GM21528 (cell line): Measurements from ENCODE around the gene IQCN.

Source experiments
- ATAC-seq: cut with Tn5 transposase; IDR thresholded peaks from one replicate; pipeline ENCODE4 v1.9.1; 2021; ENCODE audit warnings: mild to moderate bottlenecking, moderate library complexity; ENCODE audit not compliant: unreplicated experiment, low FRiP score

Gene IQCN

GRCh38 chr19:18274219-18274780 lies at the start of gene IQCN:
IQCN (minus strand) TSS chr19:18274452; CDS start chr19:18269478, 4,974 bp downstream.
- ATAC-seq: no peak

- ATAC-seq: peak; percentile 88
Measured at GRCh38 chr19:18322759-18323460, 48.7 kb upstream of the IQCN start, which contains the start of gene LSM4. LSM4 (minus strand) TSS chr19:18323076; CDS start chr19:18323020, 56 bp downstream.

DNA sequence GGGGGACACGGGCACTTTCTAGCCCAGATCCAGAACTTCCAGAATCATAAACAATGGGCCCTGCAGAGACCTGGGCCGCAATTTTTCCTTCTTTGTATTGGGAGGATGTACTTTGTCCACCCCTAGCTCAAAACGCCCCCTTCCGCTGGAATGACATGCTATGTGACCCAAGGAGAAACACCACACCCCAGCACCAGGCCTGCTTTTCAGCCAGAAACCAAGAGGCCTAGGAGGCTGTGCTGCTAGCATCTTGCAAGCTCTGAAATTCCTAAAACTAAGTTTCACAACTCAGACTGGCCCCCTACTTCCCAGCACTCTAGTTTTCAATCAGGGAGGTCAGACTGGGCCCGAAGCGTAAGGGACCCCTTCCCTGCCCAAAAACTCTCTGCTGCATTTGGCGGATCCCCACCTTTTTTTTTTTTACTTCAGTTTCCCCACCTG lies 48.1 kb upstream of the IQCN start:
- no peak for ATAC-seq

DNA sequence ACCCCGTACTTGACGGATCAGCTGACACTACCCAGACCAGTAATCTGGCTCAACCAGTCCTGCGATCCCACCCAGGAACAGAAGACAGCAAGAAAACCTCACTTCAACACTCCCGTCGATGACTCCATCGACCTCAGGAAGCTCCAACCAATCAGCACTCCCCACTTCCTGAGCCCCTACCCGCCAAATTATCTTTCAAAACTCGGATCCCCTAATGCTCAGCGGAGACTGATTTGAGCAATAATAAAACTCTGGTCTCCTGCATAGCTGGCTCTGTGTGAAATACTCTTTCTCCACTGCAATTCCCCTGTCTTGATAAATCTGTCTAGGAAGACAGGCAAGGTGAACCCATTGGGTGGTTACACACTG lies 47.5 kb upstream of the IQCN start:
- ATAC-seq: no peak

DNA sequence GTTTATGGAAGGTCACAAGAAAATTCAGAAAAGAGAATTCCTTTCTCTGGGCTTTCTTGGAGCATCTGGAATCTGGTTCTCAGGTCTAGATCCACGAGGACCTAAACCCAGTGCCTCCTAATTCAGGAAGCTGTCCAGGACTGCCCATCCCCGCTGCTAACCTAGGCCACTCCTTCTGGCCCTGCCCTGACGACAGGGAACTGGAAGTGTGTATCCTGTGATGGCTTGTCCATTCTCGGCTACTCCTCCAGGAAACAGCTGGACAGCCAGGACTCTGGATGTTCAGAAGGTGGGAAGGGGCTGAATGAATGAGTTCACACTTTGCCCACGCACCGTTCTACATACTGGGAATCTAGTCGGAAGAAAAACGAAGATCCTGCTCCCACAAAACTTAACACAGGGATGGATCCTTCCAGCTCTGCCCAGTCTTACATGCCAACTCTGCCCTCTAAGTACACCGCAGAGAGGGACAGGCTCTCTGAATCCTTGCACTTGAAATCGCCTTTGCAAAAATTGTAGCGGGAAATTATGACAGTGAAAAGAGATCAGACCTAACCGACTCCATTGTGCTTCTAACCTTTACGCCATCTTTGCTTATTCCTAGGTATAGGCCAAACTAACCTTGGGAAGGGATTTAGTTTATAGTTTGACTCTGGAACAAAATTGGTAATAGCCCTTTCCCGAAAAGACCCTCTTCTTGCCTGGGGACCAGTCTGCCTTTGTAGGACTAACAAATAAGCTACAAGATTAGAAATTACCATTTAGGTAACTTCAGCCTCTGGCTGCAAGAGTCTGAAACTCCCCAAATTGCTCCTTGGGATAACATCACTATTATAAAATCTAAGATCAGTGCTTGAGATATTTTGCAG lies 46.8 kb upstream of the IQCN start:
- ATAC-seq: no peak

- no peak for ATAC-seq
Measured at GRCh38 chr19:18319591-18320135, 45.4 kb upstream of the IQCN start.

GRCh38 chr19:18317961-18318800 lies 43.9 kb upstream of the IQCN start:
- ATAC-seq: no peak

GRCh38 chr19:18313398-18313797 lies 39.1 kb upstream of the IQCN start:
- no peak for ATAC-seq

DNA sequence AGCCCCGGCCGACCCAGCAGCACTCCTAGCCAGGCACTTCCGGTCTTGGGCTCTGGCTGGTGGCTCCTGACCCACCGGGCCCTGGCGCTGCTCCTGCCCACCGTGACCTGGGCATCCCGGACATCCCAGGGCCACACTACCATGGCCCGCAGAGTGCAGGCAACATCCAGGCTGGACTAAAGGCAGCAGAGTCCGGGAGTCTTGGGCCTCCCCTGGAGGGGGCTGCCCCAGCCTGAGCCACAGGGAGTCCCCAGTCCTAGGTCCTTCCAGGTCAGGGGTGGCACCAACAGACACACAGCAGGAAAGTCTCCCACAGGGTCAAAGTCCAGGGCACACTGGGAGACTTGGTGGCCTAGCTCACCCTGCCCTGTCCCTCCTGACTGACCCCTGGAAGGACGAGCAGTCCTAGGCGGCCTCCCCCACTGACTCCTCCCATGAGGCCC lies 37.9 kb upstream of the IQCN start:
- no peak for ATAC-seq

DNA sequence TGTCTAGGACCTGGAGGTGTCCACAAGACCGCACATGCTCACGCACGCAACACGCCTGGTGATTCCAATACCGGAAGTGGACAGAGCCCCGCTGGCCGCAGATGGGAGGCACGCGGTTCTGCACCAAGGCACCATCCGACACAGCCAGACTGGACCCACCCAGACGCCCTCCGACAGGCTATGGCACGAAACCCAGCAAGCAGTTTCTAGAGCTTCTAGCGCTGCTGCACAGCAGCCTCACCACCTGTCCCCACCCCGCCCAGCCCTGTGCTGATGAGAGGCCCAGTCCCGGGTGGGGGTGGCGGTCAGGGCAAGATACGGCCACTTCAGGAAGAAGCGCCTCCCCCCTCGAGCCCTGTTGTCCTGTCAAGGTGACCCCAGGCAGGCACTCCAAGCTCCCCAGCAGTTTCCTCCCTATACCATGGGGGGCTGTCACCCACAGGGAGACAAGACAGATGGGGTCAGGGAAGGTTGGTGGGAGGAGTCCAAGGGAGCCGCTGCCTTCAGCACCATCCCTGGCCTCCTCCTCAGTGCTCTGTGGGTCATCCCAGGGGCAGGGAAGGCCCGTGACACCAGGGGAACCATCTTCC lies 37.3 kb upstream of the IQCN start:
- no peak for ATAC-seq

- ATAC-seq: no peak
Measured at GRCh38 chr19:18310966-18311365, 36.7 kb upstream of the IQCN start.

DNA sequence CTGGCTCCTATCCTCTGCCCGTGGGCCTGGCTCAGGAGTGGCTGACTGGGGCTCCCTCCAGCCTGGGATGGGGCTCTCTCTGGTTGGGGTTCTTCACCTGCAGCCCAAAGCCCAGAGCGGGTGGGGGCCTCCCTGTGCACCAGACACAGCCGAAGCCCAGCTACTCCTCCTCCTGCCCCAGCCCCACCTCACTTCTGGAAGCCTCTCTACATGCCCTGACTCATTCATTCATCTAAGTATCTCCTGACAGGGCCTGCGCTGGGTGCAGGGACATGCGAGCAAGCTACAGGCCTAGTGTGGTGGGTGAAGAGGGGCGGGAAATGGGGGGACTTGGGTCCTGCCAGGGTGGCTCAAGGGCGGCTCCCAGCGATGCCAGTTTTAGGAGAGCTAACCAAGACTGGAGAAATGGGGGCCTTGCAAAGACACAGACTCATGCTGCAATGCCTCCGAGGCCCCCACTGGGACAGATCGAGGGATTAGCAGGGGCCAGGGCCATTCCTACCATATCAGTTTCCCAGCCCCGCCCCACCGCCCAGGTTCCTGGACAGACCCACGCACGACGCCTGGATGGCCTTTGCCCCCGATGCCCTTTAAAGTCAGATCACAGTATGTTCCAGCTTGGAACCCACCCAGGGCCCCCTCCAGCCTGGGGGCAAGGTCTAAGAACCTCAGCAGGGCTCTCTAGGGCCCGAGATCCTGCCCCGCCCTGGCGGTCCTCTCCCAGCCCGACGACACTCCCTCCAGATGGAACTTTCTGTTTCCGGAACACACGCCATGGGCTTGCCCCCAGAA lies 36.1 kb upstream of the IQCN start:
- ATAC-seq: no peak

- ATAC-seq: no peak
Measured at GRCh38 chr19:18309525-18310064, 35.3 kb upstream of the IQCN start.

DNA sequence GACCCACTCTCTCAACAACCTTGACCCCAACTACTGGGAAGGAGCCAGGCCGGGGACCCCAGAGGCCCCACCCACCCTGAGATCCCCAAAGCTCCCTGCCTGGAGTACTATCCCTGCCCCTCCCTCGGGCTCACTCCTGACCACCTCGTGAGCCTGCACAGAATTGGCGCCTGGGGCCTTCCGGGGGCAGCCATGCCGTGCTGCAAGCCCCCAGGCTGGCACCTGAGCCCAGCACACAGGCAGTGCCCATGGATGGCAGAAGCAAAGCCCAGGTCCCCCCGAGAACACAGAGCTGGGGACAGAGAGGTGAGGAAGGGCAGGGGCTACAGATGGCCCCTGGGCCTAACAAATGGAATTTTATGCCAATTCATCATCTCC lies 34.7 kb upstream of the IQCN start:
- no peak for ATAC-seq

DNA sequence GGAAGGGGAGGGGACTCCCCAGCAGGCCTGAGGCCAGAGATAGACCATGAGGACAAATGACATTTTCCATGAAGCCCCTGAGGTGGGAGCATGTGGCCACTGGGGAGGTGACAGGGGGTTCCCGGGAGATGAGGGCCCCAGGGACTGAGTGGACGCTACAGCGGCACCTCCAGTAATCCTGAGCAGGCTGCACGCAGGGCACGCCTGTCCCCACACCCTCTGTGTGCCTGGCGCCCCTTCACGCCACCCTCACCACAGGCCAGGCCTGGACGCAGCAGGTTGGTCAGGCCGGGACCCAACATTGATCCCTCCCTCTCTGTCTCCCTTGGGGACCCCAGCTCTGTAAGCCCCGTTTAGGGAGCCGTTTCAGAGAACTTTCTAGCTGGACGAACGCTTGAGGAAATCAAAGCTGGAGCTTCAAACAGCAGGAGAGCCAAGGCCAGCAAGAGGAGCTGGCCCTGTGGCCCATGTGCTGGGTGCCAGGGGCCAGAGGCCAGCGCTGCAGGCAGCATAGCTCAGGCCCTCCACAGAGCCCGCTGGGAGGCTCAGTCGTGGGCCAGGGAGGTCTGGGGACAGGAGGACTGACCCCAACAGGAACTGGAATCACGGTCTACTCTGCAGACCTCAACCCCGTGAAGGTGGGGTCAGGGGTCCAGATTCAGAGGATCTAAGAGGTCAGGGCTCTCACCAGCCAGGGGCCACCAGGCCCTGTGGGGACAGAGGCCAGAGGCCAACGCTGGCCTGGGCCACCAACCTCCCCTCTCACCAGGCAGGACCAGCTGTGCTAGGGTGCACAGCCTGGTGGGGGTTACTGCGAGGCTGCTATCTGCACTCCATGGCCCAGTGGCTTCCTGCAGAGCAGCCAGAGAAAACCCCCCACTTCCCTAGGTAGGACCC lies 34.0 kb upstream of the IQCN start:
- no peak for ATAC-seq

DNA sequence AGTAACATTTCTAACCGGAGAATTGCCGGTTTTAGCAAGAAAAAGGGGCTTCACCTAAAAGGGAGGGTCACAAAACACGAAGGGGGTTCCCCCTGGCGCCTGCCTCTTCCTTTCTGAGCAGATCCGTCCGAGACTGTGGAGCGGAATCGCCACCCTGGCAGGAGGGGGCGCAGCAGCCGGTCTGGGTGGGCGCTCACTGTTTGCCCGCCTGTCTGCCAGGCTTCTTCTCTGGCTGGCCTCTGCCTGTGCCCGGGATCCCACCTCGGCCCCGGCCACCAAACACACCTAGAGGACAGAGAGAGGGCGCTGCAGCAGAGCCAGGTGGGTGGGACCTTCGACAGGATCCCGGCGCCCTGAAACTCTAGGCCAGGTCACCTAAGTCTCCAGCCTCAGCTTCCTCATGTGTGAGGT lies 33.0 kb upstream of the IQCN start:
- ATAC-seq: no peak

DNA sequence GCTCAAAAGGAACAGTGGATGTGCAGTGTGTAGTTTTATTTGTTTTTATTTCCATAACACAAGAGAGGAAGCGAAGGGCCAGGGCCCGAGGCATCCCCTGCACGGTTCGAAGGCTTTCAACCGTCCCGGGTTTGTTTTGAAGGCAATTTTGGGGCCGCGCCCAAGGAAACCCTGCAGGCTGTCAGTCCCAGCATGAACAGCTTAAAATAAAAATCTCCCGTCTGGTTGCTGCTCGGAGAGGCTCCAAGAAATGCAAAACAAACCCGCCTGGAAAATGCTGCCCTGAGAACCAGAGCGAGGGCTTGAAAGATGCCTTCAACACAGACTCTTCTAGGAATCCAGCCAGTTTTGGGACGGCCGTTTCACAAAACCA lies 32.6 kb upstream of the IQCN start:
- no peak for ATAC-seq
